ENCODE measurements around the gene MRPL17.

DNA sequence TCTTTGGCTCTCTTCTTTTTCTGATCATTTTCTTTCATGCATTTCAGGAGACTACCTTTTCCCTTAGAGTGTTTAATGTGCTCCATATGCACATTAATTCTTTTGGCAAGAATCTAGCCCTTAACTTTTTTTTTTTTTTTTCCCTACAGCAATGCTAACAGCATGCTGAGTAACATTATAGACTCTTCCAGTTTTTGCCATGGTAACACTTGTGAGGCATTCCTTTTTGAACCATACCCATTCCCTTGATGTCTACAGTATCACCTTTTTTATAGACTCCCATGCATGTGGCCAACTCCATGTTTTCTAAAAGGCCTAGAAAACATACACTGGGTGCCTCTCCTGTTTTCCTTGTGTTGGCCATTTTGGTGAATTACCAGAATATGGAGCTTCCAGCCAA is 2.9 kb upstream of the MRPL17 start:
- no peak for TF ChIP-seq POLR2A (IDR thresholded peaks at IDR 0.05; ENCODE audit: low read length)
- TF ChIP-seq GATA1 (IDR thresholded peaks at IDR 0.05; ENCODE audit: low read depth, low read length), result no peak
